NCI-H2196 treated with DMSO at 0.1 percent for 48 hours (cell line): ENCODE measurements around the gene AMOTL2.

Experiments
- DNase-seq: peaks from one replicate; lab custom pipeline; 2025; ENCODE audit not compliant: unreplicated experiment; lab: John Stamatoyannopoulos, UW

AMOTL2 gene

DNA sequence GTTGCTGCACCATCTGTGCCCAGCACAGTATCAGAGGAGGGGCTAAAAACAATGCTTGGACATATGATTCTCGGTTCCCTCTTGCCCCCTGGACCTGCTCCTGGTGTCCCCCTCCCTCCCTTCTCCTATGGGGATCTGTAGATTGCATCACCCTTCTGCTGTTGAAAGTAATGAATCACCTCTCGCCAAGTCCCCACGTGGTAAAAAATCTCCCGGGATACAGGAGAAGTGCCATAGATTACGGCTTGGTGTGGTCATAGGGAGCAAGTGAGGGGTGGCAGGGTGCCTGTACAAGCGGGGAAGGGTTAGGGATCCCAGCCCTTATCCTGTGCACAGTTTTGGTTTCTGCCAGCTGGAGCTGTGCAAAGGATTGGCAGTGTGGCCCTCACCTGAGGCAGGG lies 37.7 kb downstream of the AMOTL2 start:
- no peak for DNase-seq

DNA sequence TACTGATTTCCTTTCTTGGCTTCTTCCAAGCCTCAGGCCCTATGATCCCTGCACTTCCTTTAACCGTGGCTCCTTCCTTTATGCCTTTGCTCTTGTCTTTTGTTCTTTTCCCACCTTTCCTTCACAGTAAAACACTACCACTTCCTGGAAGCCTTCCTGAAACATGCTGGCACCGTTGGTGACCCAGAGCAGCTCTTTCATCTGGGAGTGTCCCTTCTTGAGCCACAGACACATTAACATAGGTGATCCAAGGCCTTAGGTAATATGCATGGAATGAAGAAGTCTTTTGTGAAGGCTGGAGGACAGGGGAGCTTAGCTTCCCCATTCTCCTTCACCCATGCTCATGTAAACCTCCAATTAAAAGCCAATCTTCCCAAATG lies 39.4 kb downstream of the AMOTL2 start:
- DNase-seq = no peak

DNA sequence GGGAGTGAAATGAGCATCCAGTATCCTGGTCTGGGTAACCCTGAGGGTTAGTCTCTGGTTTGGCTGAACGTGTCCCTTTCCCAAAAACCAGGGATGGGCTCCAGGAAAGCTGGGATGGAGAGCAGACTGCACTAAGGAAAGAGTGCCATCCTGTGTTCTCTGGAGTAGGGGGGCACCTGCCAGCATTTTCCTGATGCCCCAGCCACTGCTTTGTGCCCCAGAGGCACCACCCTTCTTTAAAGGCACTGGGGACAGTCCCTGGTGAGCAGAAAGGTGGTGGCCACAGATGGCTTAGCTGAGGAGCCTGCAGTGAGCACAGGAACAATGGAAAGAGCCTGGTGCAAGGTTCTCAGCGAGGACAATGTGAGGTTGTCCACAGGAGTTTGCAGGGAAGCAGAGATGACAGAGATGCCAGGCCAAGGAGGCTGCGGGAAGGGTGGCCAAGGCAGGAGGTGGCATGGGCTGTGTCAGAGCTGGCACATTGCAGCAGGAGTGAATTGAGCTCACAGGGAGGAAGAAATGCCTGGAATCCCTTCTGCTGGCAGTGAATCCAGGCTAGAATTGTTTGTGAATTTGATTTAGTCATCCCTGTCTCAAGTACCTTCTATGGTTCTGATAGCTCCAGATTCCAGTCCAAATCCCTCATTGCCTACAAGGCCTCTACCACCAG lies 39.9 kb downstream of the AMOTL2 start:
- DNase-seq = no peak

DNA sequence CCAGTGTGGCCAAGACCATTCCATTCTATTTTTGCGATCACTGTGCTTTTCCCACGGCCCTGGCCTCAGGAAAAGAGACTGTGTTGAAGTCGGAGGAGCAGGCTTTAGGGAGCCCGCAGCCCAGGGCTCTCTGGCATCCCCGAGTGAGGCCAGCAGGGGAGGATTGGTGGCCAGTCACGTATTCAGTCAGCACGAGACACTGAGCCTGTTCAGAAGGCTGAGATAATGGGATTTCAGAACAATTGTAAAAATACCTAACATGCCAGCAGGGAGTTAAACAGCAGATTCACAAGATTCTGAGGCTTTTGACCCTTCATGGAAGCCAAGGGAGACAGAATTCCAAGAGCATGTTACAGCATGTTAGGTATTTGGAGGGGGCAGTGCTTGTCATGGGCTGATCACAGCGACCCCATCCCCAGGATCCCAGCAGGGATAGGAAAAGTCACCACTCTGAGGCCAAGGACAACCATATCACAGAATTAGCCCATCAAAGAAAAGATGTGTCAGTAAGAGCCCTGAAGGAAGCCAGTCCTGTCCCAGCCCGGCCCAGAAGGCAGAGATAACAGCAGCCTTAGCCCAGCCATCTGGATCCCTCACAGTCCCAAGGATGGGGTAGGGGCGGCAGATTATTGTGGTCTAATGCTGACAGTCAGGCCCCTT lies 40.6 kb downstream of the AMOTL2 start:
- DNase-seq = no peak

DNA sequence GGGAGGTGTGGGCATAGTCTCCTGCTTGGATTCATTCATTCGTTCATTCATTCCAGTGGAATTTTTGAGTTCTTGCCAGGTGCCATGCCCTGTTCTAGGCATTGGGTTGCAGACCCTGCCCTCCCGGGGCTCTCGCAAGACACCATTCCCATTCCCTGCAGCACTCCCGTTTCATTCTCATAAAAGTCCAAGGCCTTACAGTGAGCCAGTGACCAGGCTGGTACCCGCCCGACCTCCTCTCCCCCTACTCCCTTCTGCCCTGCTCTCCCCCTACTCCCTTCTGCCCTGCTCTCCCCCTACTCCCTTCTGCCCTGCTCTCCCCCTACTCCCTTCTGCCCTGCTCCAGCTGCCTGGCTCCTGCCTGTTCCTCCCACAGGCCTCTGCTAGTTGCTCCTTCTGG lies 41.9 kb downstream of the AMOTL2 start:
- DNase-seq = no peak

DNA sequence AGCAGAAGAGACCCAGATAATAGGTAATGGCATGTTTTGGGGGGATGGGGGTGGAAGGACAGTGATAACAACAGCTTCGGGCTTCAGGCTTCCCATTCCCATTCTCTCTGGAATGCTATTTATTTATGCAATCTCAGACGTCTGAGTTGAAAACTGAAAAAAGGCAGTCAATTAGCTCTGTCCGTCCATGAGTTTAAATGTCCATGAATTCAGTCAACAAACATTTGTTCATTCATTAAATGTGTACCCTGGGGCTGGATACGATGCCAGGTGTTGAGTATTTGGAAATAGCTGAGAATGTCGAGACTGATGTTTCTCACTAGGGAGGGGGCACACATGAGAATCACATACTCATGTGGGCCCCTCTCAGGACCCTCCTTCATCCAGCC lies 42.4 kb downstream of the AMOTL2 start:
- no peak for DNase-seq

DNA sequence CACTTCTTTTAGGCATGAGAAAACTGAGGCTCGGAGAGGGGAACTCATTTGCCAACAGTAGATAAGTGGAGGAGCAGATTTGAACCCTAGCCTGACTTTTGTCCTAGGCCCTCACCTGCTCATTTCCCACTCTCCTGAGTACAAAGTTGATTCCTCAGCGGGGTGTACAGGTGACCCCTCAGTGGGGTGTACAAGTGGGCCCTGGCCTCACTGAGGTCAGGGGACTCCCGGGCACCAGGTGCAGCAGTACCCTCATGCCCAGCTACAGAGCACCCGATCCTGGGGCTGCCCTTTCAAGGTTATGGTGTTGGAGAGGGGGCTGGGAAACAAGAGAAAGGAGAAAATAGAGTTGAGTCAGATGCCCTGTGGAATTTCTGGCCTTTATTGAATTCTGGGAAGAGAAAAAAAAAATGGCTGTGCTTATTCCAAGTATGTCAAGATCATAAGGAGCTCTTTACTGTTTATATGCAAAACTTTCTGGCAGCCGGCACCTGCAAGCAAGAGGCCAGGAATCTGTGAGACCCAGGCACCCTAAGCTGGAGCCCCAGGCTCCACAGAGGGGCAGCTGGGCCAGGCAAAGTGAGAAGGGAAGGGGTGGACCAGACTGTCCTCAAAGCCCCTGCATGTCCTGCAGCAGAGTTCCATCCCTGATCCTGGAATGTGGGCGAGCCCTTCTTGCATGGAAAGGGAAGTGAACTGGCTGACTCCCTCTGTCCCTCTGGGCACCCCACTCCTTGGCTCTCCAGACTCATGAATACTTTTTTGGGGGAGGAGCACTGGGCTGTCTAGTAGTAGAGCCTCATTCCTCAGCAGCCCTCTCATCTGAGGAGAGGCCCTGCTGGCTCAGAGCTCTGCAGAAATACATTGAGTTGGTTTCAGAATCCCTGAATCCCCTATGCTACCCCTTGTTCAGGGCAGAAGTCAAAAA lies 43.1 kb downstream of the AMOTL2 start:
- DNase-seq = no peak

DNA sequence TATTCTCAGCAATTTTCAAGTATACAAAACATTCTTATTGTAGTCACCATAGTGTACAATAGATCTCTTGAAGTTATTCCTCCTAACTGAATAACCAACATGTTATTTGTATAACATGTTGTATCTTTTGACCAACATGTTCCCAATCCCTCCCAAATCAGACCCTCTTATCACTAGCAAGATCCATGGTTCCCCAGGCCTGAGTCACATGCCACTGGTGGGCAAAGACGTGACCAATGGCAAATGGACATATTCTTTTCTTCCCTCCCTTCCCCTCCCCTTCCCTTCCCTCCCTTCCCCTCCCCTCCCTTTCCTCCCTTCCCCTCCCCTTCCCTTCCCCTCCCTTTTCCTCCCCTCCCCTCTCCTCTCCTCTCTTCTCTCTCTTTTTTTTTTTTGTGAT lies 45.4 kb downstream of the AMOTL2 start:
- DNase-seq = no peak

DNA sequence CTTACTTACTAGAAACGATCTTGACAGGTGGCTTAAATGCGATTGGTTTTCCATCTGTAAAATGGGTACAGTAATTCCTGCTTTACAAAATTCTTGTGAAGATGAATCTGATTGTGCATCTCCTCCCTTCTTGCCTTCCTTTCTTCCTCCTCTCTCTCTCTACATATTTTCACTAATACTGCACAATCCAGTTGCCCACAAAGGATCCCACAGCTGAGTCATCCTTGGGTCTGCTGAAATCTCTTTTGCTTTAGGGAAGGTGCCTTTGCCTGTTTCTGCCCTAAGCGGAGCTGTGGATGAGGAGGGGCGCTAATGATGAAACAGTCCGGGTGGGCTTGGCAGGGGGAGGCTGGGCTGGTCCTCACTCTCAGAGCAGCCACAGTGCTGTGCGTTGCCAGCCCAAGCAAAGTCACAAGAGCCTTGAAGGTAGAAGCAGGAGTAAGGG lies 46.1 kb downstream of the AMOTL2 start:
- DNase-seq = no peak

DNA sequence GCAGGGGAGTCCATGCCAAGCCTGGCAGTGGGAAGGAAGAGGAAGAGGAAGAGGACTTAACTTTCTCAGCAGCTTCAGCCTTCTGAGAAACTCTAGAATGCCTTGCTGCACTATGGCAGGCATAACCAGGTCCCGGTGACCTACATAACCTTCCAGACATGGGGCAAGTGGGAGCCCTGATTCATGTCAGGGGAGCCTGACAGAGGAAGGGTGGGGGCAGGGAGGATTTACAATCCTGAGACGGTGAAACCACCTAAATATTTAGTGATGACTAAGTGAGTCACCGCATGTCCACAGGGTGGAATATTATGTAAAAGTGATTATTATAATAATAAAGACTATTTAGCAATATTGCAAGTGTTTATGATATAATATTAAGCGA lies 46.7 kb downstream of the AMOTL2 start:
- no peak for DNase-seq

DNA sequence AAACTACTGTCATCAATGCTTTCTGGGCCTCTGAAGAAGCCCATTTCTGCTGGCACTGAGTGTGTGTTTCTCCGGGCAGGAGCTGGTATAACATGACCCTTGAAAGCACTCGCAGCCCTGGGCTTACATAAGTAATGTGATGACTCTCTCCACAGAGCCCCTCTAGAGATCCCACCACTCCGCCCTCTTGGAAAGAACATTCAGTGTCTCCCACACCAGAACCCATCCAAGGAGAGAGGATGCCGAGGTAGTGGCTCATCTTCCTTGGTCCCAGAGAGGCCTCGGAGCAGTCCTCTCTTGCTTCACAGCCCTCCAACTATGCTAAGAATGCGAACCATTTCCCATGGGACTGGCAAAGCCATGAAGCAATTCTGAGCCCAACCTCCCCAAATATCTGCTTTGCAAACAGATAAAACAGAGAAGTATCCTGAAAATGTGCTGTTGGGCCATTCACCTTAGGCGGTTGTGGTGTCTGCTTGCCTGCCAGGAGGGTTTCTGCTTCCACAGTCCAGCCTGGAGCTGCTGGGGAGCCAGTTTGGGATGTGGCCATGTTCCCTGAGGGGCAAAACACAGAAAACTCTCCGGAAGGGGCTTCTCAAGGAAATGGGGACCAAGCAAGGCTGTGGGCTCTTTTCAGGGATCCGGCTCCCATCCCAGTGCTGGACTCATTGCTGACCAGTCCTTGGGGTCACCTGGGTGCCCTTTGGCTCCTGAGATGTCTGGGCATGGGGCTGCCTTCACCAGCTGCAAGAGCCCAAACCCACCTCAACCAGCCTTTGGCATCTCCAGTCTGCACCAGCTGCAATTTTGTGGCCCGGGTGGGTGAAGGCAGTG lies 47.3 kb downstream of the AMOTL2 start:
- no peak for DNase-seq

DNA sequence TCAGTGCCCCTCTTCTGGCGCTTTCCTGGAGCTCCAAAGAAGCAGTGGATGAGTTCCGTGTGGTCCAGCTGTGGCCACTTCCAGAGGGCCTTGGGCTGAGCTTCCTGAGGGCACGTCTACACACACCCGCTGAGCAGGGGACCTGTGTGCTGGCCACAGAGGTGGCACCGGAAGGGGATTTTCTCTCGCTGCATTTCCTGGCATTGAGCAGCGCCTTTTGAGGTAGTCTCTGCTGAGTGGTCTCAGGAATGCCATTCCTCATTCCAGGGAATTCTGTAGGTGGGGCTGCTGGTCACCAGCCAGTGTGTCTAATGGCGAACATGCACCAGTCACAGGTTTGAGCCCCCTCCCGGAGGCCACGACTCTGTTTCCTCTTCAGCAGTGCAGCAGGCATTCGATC lies 48.1 kb downstream of the AMOTL2 start:
- no peak for DNase-seq

DNA sequence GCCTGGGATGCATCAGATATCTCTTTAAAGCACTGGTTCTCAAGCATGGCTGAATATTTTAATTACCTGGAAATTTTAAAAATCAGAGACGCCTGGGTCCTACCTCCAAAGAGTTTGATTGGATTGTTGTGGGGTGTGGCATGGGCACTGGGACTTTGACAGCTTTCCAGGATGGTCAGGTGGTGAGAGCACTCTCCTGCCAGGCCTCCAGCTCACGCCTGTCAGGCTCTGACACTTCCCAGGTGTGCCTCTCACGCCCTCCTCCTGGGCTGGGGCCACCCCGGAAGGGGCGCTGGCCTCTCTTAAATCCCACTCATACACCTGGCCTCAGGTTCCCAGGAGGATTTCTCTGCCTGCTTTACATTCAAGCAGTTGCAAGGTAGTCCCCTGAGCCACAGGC lies 48.5 kb downstream of the AMOTL2 start:
- no peak for DNase-seq

DNA sequence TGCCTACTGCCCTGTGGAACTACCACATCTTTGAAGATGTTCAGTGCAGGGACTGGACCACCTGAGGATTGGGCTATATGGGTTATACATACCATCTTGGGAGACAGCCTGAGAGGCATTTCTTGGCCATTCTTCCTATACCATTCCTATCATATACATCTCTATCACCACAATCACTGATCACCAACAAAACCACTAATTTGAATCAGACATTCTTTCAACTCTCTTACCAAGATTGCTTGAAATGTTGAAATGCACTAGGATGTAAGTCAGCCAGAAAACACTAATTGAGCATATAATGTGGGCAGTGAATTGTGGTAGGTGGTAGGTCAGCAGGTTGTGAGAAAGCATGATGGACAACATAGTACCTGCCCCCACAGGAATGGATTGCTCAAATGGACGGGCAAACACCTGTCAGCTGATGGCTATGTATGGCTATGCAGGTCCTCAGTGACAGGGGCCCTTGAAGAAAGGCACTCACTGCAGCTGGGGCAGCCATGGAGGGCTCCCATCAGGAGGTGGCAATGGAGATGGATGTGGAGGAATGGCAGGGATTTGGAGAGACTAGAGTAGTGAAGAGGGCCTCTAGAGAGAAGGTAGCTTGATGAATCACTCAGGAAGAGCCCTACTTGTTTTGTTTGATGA lies 49.1 kb downstream of the AMOTL2 start:
- DNase-seq = no peak

DNA sequence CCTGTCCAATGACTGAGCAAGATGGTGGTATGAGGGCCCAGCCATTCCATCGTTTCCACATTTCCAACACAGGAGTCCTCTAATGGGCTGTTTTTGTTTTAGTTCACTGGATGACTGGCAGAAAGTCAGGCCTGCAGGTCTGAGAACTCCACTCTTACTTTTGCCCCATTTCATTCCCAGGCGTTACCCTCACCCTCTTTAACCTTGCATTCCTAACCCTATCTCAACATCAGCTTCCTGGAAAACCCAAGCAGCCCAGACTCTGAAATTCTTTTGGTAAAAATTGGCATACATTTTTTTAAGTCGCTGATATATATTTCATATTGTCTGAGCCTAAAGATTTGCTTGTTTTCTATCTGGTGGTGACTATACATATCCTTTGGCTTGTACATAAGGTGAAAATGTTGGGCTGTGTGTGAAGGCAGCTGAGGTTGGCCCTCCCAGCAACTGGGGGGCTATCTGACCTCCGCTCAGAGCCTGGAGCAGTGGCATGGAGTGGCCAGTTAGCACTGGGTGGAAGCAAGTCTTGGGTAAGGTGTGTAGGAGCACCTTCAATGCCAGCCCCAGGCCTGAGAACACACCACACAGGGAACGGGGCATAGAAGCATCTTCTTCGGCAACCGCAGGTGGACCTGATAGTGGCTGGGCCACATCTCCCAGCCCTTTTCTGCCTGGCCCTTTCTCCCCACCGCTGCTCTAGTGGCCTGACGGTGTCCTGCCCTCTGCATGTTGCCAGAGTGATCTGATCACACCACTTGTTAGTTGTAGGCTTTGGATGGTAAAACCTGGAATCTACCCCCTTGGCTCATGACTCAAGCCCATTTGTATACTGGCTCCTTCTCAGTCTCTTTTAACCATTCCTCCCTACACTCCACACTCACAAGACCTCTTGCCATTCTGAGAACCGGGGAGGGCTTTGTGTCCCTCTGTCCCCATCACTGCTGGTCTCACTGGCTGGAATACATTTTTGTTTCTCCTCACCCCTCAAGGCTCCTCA lies 50.0 kb downstream of the AMOTL2 start:
- no peak for DNase-seq

DNA sequence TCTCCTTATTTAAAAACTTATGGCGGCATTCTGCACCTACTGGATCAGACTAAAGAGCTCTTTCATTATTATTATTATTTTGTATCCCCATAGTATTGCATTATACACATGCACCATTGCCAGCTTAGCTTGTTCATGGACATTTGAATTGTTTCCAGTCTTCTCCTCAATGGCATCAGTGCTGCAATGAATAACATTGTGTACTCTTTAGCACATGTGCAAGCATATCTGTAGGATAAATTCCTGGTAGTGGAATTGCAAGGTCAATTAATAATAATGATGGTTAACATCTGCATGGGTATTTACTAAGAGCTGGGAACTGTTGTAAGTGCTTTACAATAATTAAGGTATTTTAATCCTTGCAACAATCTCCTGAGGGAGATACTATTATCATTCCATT lies 52.0 kb downstream of the AMOTL2 start:
- DNase-seq = no peak

DNA sequence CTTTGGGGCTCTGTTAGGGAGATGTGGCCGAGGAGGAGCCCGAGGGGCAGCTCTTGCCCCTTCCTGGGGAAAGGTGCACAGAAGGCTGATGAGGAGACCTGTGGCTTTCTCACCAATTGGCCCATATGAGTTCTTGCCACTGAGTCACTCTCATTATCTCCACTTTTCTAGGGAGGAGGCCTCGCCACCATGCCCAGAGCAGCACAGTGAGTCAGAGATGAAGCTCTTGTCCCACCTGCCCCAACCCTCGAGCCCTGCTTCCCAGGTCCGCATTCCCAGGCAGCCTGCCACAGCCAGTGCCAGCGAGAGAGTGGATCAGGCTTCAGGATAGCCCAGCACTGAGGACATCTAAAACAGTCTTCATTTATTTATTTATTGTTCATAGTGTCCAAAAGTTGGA lies 53.5 kb downstream of the AMOTL2 start:
- no peak for DNase-seq

DNA sequence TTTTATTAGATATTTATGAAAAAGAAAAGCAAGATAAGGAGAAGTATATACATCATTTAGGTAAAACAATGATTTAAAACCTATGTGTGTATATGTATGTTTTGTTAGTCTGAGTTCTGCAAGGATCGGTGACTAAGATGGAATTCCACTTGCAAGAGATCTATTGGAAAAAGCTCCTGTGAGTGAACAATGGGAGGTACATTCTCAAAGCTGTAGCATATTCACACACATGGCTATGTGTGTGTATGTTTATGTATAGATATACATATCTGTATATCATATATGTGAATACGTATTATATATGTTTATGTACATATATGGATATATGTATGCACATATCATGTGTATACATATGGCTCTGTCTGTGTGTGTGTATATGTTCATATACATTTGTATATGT lies 54.3 kb downstream of the AMOTL2 start:
- DNase-seq = no peak

DNA sequence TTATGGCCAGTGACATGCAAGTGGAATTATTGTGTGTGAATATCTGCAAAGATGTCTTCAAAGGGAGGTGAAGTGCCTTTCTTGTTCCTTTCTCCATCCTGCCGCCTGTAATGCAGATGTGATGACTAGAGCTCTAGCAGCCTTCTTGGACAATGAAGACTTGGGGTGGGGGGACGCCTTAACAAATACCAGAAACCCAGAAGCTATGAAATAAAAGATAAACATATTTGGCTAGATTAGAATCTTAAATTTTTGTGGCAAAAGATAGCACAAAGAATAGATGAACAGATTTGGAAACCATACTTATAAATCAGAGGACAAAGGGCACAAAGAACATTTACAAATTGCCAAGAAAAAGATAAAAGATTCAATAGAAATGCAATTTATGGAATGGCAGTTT lies 56.1 kb downstream of the AMOTL2 start:
- DNase-seq = no peak
